Transverse colon (tissue), 4 donors: Measurements from ENCODE around the gene ARL5A. TPM values are rescaled to one million over a fixed set of nuclear protein-coding genes. Genes with fewer than 3 reads are reported as not detected.

ENCODE experiments used
- DNase-seq: peaks from one replicate; pipeline ENCODE4 v3.0.0-alpha.2; 2019
- H3K27ac ChIP-seq, 4 donors: fragments of 200-600 bp; sonication (generic); 2 replicates each; pipeline ENCODE4 v1.5.1; 2016 to 2018; ENCODE audit warnings: inconsistent platforms in 4 of 4
- H3K27me3 ChIP-seq: fragments of 200-600 bp; sonication (generic); 2 replicates; pipeline ENCODE4 v1.5.1; 2017; ENCODE audit warnings: inconsistent platforms
- H3K36me3 ChIP-seq, 4 donors: fragments of 200-600 bp; sonication (generic); 2 replicates each; pipeline ENCODE4 v1.5.1; 2017 to 2019; ENCODE audit warnings: inconsistent platforms in 4 of 4
- H3K4me1 ChIP-seq, 4 donors: fragments of 200-600 bp; sonication (generic); 2 replicates each; pipeline ENCODE4 v1.5.1; 2017 to 2020; ENCODE audit warnings: inconsistent platforms in 4 of 4
- H3K4me3 ChIP-seq, 4 donors: fragments of 200-600 bp; sonication (generic); 1 replicate in 1 of 4; 2 replicates in 3 of 4; pipeline versions ENCODE4 v1.5.1 to v1.6.1; 2017 to 2019; ENCODE audit warnings: inconsistent platforms in 4 of 4
- H3K9me3 ChIP-seq, 2 donors: fragments of 200-600 bp; sonication (generic); 2 replicates each; pipeline ENCODE4 v1.5.1; 2017 to 2019; ENCODE audit warnings: inconsistent platforms in 2 of 2
- CTCF ChIP-seq, 5 experiments: fragments of 200-600 bp in 3 of 5; fragments of 450-650 bp in 2 of 5; sonication (generic) in 3 of 5; IDR thresholded peaks; 1 replicate in 2 of 5; 2 replicates in 3 of 5; pipeline ENCODE4 v1.5.1; 2016 to 2017; ENCODE audit warnings: antibody characterized with exemption in 5 of 5, inconsistent platforms in 3 of 5, mild to moderate bottlenecking in 2 of 5, moderate library complexity in 1 of 5
- EP300 ChIP-seq: sonication (generic); formaldehyde crosslinking; IDR thresholded peaks from one replicate; pipeline ENCODE4 v1.6.1; 2017; ENCODE audit warnings: antibody characterized with exemption, low read depth
- POLR2A ChIP-seq: fragments of 450-650 bp; IDR thresholded peaks from one replicate; pipeline ENCODE4 v1.6.1; 2016; ENCODE audit warnings: antibody characterized with exemption, mild to moderate bottlenecking, moderate library complexity
- POLR2AphosphoS5 ChIP-seq, 3 donors: sonication (generic); formaldehyde crosslinking; IDR thresholded peaks; one replicate each; pipeline ENCODE4 v1.6.1; 2016; ENCODE audit warnings: antibody characterized with exemption in 3 of 3
- WGBS, 2 donors: methylation state at CpG; one replicate each; pipeline ENCODE4 v1.1.5; 2018; ENCODE audit warnings: low coverage in 1 of 2; 5-methylcytosine and 5-hydroxymethylcytosine counted together
- in situ Hi-C, 4 donors: fragments of 200-750 bp; cut with MboI; loops; one replicate each; pipeline versions ENCODE4 v1.15.0 to v1.15.1; 2017; ENCODE audit warnings: low sequenced_read_pairs in 3 of 4, low pct_ligation_motif_present in 1 of 4, low pct_unique_long_range_greater_than_20kb in 1 of 4
- intact Hi-C: fragments of 100-400 bp; cut with DNase I; formaldehyde crosslinking; loops from one replicate; pipeline ENCODE4 v1.15.1; 2023; ENCODE audit warnings: low total_unique reads
- total RNA-seq, 4 donors: library from RNA; depleted of rRNA; stranded (reverse); fragments of >200 nt; gene quantifications; one replicate each; pipeline ENCODE4 v1.1.0, GENCODE V29; 2016

The ARL5A gene
- total RNA-seq, 4 donors from 2014 or later, result 6.6 to 42.2 (median 23.6) TPM

DNA sequence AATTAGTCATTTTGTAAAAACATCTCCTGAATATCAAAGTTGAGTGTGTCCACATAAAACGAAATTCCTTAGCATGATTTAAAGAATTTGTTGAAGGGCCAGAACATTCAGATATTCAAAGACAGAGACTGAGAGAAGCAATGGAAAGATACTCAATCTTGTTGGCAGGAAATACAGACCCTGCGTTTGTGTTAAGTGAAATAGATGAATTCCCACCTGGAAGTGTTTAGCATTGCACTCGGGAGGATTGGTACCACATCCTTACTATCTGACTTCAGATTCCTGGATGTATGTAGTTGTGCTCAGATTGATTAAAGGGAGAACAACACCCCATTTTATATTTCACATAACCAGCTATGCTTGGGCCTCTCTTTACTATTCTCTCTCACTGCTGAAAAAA, 9.7 kb upstream of the ARL5A start:
- 72 to 88% methylated on average over 3 of the region's 3 CpGs for WGBS, 2 donors
- H3K27ac ChIP-seq, result no peak overlapping the region
- H3K36me3 ChIP-seq, result no peaks in the 10 kb centered on the region
- TF ChIP-seq EP300, result no peak
- TF ChIP-seq POLR2AphosphoS5 (IDR thresholded peaks at IDR 0.05), result no peak
- TF ChIP-seq CTCF (IDR thresholded peaks at IDR 0.05), result no peak
- no peak for TF ChIP-seq POLR2A
- H3K4me3 ChIP-seq, result no peak overlapping the region
- DNase-seq, result no peak
- H3K27me3 ChIP-seq, result no peaks in the 10 kb centered on the region
- intact Hi-C loops, result no loop called here
- in situ Hi-C loops, result no loop called here
- no peaks in the 10 kb centered on the region for H3K9me3 ChIP-seq
- no peaks in the 10 kb centered on the region for H3K4me1 ChIP-seq

DNA sequence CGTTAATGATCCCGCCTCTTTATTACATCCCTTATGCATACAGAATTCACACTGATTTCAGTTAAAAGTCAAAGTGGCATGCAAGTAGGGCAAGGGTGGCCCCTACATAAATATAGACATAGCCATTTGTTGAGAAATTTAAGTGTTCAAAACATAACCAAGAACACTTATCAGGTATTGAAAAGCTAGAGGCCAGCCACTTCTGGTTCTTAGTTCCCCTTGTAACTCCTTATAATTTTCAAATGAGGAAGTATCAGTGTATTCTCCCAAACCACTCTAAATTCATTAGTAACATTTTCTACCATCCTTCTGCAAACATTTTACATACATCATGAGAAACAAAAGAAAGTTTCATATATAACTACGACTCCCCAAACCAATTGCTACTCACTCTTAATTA, 5.8 kb upstream of the ARL5A start:
- H3K9me3 ChIP-seq, result no peaks in the 10 kb centered on the region
- TF ChIP-seq POLR2AphosphoS5 (IDR thresholded peaks at IDR 0.05), result no peak
- no peak for TF ChIP-seq EP300
- no peak for TF ChIP-seq CTCF (IDR thresholded peaks at IDR 0.05)
- no peak for TF ChIP-seq POLR2A
- intact Hi-C loops, result no loop called here
- no peak overlapping the region for H3K27ac ChIP-seq
- no peaks in the 10 kb centered on the region for H3K36me3 ChIP-seq
- H3K4me1 ChIP-seq, result peaks cover 0 to 4% (median 1%) of the 10 kb centered on the region in 4 donors
- in situ Hi-C loops, result no loop called here
- no peak overlapping the region for H3K4me3 ChIP-seq
- 83 to 89% methylated on average over 3 of the region's 3 CpGs for WGBS, 2 donors
- no peaks in the 10 kb centered on the region for H3K27me3 ChIP-seq
- DNase-seq, result no peak

DNA sequence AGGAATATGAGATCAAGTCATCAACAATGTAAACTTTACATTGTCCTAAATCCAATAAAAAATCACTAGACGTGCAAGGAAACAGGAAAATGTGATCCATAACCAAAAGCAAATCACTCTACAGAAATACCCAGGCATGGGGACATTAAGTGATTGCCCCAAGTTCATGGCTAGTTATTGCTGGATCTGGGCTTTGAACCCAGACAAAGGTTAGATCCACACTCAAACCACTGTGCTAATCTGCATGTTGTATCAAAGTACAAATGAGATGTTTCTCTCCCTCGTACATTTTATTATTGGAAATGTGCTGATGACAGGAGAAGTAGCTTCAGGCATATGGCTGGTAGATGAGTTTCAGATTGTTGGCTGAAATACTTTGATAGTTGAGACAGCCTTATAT, 2.7 kb upstream of the ARL5A start:
- H3K27me3 ChIP-seq, result no peaks in the 10 kb centered on the region
- no peak overlapping the region for H3K4me3 ChIP-seq
- DNase-seq, result no peak
- H3K27ac ChIP-seq, result no peak overlapping the region
- peaks cover 0 to 19% (median 14%) of the 10 kb centered on the region in 4 donors for H3K4me1 ChIP-seq
- no peak for TF ChIP-seq CTCF (IDR thresholded peaks at IDR 0.05)
- no peak for TF ChIP-seq POLR2A
- no peak for TF ChIP-seq EP300
- no peak for TF ChIP-seq POLR2AphosphoS5 (IDR thresholded peaks at IDR 0.05)
- intact Hi-C loops, result no loop called here
- WGBS, 2 donors, result 56 to 72% methylated on average over 1 to 2 of the region's 2 CpGs
- H3K36me3 ChIP-seq, result no peaks in the 10 kb centered on the region
- H3K9me3 ChIP-seq, result no peaks in the 10 kb centered on the region
- in situ Hi-C loops, result no loop called here

GRCh38 chr2:151828890-151829324, 686 bp upstream of the ARL5A start:
- no peak for DNase-seq
- H3K27ac ChIP-seq, result peak overlapping the region; percentile 81 to 92 (median 88)
- no peaks in the 10 kb centered on the region for H3K9me3 ChIP-seq
- no peaks in the 10 kb centered on the region for H3K27me3 ChIP-seq
- in situ Hi-C loops, result no loop called here
- H3K4me3 ChIP-seq, result peak overlapping the region in 3 of 4 donors; percentile 81 to 90 (median 87)
- TF ChIP-seq CTCF (IDR thresholded peaks at IDR 0.05), result no peak
- no peak for TF ChIP-seq EP300
- TF ChIP-seq POLR2AphosphoS5 (IDR thresholded peaks at IDR 0.05), result no peak
- TF ChIP-seq POLR2A, result no peak
- H3K4me1 ChIP-seq, result peaks cover 0 to 37% (median 18%) of the 10 kb centered on the region in 4 donors
- H3K36me3 ChIP-seq, result no peaks in the 10 kb centered on the region
- intact Hi-C loops, result no loop called here
- WGBS, 2 donors, result 81 to 83% methylated on average over 5 of the region's 5 CpGs
